Measurements from ENCODE around the gene CERS5. TPM values are rescaled to one million over a fixed set of nuclear protein-coding genes. Genes with fewer than 3 reads are reported as not detected.
A peak's percentile ranks its signal among the peaks of the same experiment; 100 is the strongest.

CERS5 gene
- total and polyA plus RNA-seq, 10 of the 15 experiments (the other 5 are each of a cell fraction or from before 2014, with no cell fraction given), result 6.8 to 50.1 (median 31.8) TPM

- peak; percentile 87 for TF ChIP-seq POLR2A (IDR thresholded peaks at IDR 0.05; ENCODE audit: low read depth, low read length)
- TF ChIP-seq SIX5 (IDR thresholded peaks at IDR 0.05; ENCODE audit: low read depth, low read length, severe bottlenecking), result no peak
- no peak; the same call in 1 of the 2 replicates for TF ChIP-seq USF2 (IDR thresholded peaks at IDR 0.05; ENCODE audit: borderline replicate concordance, low read depth, low read length)
- TF ChIP-seq TAF1 (IDR thresholded peaks at IDR 0.05; ENCODE audit: borderline replicate concordance, low read depth, low read length), result peak; percentile 69
- TF ChIP-seq PAX8 (IDR thresholded peaks at IDR 0.05), result no peak
- peak; percentile 76 for TF ChIP-seq CREB1 (IDR thresholded peaks at IDR 0.05; ENCODE audit: low read depth)
- no peak for TF ChIP-seq KDM1A (IDR thresholded peaks at IDR 0.05; ENCODE audit: borderline replicate concordance)
- TF ChIP-seq ASH2L (IDR thresholded peaks at IDR 0.05; ENCODE audit: borderline replicate concordance, low read depth), result no peak
- no peak for TF ChIP-seq FOS (IDR thresholded peaks at IDR 0.05; ENCODE audit: borderline replicate concordance, extremely low read depth, insufficient read length)
- TF ChIP-seq SUZ12 (IDR thresholded peaks at IDR 0.05; ENCODE audit: unreplicated experiment), result no peak
- TF ChIP-seq NFYB (IDR thresholded peaks at IDR 0.05; ENCODE audit: insufficient read depth, low read depth, low read length), result 0 out of 2 replicates have a peak, but pooled peaks have one; percentile 49
- no peak for TF ChIP-seq BCLAF1 (IDR thresholded peaks at IDR 0.05)
- no peak for TF ChIP-seq HDAC6 (IDR thresholded peaks at IDR 0.05; ENCODE audit: unreplicated experiment)
- TF ChIP-seq POU2F2 (IDR thresholded peaks at IDR 0.05; ENCODE audit: borderline replicate concordance, low read depth, low read length), result peak; percentile 44; the same call in 1 of the 3 replicates
- no peak for TF ChIP-seq MYB (IDR thresholded peaks at IDR 0.05; ENCODE audit: borderline replicate concordance, low read depth, low read length)
- TF ChIP-seq SMARCA5 (IDR thresholded peaks at IDR 0.05), result peak; percentile 91
- no peak for TF ChIP-seq RAD51 (IDR thresholded peaks at IDR 0.05)
- TF ChIP-seq, protein P1, sequence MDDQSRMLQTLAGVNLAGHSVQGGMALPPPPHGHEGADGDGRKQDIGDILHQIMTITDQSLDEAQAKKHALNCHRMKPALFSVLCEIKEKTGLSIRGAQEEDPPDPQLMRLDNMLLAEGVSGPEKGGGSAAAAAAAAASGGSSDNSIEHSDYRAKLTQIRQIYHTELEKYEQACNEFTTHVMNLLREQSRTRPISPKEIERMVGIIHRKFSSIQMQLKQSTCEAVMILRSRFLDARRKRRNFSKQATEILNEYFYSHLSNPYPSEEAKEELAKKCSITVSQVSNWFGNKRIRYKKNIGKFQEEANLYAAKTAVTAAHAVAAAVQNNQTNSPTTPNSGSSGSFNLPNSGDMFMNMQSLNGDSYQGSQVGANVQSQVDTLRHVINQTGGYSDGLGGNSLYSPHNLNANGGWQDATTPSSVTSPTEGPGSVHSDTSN (IDR thresholded peaks at IDR 0.05; ENCODE audit: insufficient replicate concordance, low read depth, low read length), result peak; percentile 18
- no peak for TF ChIP-seq E2F8 (IDR thresholded peaks at IDR 0.05; ENCODE audit: low read depth, partially characterized antibody)
- TF ChIP-seq SIN3A (IDR thresholded peaks at IDR 0.05; ENCODE audit: low read depth, low read length), result peak; percentile 36; the same call in 1 of the 2 replicates
- TF ChIP-seq PKNOX1 (IDR thresholded peaks at IDR 0.05), result peak; percentile 68
- TF ChIP-seq ZSCAN29 (IDR thresholded peaks at IDR 0.05), result no peak
Measured at GRCh38 chr12:50167049-50167828, at the start of gene CERS5 (continued).
